GM12872 (cell line): ENCODE results near the gene LLPH.

Experiments used
- CTCF ChIP-seq: IDR thresholded peaks from 3 replicates; pipeline ENCODE4 v1.5.1; 2011; ENCODE audit warnings: low read depth, mild to moderate bottlenecking, low read length, moderate library complexity; ENCODE audit not compliant: insufficient read depth

The LLPH gene

GRCh38 chr12:66165141-66165540 lies 34.6 kb upstream of the LLPH start:
- TF ChIP-seq CTCF = no peak

GRCh38 chr12:66164349-66164821 lies 33.8 kb upstream of the LLPH start:
- TF ChIP-seq CTCF = no peak

GRCh38 chr12:66163289-66163688 lies 32.7 kb upstream of the LLPH start:
- TF ChIP-seq CTCF = no peak

GRCh38 chr12:66162701-66163100 lies 32.2 kb upstream of the LLPH start:
- no peak for TF ChIP-seq CTCF

GRCh38 chr12:66160704-66161103 lies 30.2 kb upstream of the LLPH start:
- no peak for TF ChIP-seq CTCF

GRCh38 chr12:66159123-66159522 lies 28.6 kb upstream of the LLPH start:
- no peak for TF ChIP-seq CTCF

GRCh38 chr12:66156654-66157053 lies 26.1 kb upstream of the LLPH start:
- no peak for TF ChIP-seq CTCF

- no peak for TF ChIP-seq CTCF
These were observed 24.2 kb upstream of the LLPH start for GRCh38 chr12:66154776-66155175.
